ACHN (cell line): ENCODE measurements around the gene STX16.

Source experiments
- DNase-seq: peaks from one replicate; pipeline ENCODE4 v3.0.0-alpha.2; 2015
- in situ Hi-C: cut with HindIII; loops from 2 replicates; pipeline ENCODE4 v1.10.0; 2017; ENCODE audit warnings: low sequenced_read_pairs, low pct_ligation_motif_present, low pct_unique_long_range_greater_than_20kb

The STX16 gene

DNA sequence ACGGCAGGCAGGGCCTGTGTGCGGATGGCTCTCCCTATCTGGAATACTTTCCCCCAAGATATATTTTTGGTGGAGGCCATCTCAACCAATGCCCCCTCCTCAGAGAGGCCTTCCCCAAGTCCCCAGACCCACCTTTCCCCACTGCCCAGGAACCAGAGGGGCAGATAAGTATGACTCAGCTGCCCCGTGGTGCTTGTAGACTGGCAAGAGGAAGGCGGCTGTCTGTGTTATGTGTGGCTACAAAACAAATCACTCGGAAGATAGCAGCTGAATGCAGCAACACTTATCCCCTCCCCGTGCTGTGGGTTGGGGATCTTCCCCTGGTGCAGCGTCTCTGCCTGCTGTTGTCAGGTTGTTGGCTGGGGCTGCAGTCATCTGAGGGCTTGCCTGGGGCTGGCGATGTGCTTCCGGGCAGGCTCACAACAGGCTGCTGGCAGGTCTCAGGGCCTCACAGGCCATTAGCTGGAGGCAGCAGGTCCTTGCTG, 48.6 kb downstream of the STX16 start:
- DNase-seq = no peak
- in situ Hi-C loops = no loop called here

DNA sequence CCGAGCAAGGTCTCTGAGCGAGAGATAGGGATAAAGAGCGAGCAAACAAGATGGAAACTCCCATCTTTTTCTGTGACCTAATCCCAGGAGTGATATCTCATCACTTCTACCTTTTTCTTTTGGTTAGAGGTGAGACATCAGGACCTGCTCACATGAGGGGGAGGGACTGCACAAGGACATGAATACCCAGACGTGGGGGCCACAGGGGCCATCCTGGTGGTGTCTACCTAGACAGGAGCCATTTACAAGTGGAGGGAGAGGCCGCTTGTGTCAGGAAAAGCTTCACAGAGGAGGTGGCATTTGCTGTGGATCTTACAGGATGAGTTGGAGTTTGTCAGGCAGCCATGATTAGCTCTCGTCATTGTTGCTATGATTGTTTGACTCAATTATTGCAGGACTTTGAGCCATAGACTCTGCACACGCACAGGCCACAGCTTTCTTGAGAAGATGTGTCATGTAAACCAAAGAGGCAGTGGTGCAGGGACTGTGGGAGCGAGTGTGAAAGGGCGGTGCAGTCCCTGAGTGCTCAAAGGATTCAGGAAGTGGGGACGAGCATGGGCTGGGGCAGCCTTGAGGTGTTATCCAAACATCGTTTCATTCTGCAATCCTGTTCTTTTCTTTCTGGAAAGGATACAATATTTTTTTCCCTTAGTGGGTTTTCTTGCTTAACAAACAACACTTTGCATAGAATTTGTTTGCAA, 49.2 kb downstream of the STX16 start:
- DNase-seq = no peak
- in situ Hi-C loops = no loop called here

DNA sequence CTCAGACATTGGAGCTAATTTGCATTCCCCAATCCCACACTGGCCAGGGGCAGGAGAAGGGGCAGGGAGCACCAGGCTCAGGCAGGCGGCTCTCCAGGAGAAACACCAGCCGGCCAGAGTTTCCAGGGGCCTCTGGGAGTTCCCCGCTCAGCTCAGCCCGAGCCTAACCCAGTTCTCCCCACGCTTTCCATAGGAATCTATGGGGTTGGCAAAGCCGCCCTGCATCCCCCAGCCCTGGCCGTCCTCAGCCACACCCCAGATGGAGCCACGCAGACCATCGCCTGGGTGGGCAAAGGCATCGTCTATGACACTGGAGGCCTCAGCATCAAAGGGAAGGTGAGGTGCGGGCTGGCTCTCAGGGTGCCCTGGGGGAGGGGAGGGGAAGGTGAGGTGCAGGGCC, 49.7 kb downstream of the STX16 start:
- in situ Hi-C loops = no loop called here
- DNase-seq = no peak

DNA sequence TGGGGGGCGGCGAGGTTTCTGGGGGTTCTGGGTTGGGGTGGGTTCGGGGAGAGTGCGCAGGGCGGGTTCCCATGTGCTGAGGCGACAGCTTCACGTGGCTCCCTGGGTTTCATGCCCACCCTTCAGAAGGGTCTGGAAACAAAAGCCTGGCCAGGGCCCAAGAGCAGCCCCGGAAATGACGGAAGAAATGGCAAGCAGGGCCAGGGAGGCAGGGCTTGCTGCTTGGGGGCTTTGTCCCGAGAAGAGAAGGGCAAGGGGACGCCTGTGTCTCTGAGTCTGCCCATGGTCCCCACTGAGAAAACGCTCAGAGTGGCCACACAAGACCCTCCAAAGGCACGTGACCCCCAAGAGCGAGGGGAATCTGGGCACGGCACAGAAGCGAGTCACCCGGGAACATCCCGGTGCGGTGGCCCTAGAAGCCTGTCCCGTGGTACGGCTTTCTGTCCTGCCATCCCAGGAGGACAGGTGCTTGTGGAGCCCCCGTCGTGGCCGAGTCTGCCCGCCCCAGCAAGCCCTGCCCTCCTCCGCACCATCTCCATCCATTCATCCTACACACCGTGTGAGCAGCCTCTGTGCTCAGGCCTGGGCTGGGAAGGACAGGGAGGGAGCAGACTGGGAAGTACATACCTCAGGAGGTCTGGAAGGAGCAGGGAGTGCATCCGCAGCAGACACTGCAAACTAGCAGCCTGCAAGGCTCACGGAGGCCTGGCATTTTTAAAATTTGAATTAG, 50.5 kb downstream of the STX16 start:
- in situ Hi-C loops = no loop called here
- no peak for DNase-seq

- in situ Hi-C loops = no loop called here
Measured at GRCh38 chr20:58702161-58702510, 51.1 kb downstream of the STX16 start.

GRCh38 chr20:58702859-58703648, 52.0 kb downstream of the STX16 start:
- no peak for DNase-seq
- in situ Hi-C loops = no loop called here

More at GRCh38 chr20:58702161-58702510, 51.1 kb downstream of the STX16 start:
- DNase-seq = no peak

DNA sequence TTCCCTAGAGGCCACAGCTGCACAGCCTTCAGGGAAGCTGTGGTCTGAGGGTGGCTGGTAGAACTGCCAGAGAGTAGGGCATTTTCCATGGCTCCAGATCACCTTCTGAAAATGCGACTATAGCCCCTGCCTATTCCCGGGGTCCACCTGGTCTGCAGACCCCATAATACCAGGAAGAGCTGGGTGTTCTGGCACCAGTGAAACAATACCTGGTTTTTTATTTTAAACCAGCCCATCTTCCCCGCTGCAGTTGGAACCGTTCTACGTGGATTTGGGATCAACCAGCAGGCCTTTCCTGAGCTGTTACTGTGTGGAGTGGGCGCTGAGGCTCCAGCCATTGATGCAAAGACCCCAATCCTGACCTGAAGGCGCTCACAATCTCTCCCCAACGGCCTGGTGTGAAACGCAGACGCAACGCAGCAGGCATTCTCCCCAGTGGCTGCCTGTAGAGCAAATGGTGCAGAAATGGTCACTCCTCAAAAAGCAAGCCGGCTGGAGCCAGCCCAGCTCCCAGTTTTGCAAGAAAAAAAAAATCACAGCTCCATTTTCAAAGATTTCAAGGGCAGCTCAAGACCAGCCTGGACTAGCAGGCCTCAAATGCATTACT, 52.8 kb downstream of the STX16 start:
- no peak for DNase-seq
- in situ Hi-C loops = no loop called here

GRCh38 chr20:58705208-58705926, 54.3 kb downstream of the STX16 start:
- no peak for DNase-seq
- in situ Hi-C loops = no loop called here

- DNase-seq = no peak
- in situ Hi-C loops = no loop called here
Measured at GRCh38 chr20:58706150-58706892, 55.2 kb downstream of the STX16 start.

DNA sequence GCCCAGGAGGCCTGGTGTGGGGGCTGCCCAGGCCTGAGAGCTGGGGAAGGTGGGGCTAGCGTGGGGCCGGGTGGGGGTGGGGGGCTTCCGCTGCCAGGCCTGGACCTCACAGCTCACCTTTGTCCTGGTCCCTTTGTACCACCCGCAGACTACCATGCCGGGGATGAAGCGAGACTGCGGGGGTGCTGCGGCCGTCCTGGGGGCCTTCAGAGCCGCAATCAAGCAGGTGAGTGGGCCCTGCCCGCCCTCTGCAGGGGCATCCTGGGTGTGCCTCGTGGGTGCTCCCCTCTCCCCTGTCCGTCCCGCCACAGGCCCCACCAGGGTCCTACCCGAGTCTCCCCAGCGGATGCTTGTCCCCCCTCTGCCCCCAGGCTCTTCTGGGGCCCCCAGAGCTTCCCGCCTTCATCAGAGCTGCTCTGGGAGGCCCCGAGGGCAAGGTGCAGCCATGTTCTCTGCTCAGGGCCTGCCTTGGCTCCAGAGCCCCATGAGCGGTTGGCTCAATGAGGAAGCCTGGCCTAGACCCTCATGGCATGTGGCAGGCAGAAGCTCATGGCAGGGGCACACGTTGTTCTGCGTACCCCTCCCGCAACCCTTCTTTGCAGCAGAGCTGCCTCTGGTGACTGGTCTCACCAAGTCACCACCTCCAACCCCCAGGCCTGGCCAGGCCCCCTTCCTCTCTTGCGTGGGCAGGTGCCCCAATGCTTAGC, 56.0 kb downstream of the STX16 start:
- in situ Hi-C loops = no loop called here
- DNase-seq = no peak

- DNase-seq = no peak
- in situ Hi-C loops = no loop called here
Measured at GRCh38 chr20:58707770-58708169, 56.7 kb downstream of the STX16 start.

DNA sequence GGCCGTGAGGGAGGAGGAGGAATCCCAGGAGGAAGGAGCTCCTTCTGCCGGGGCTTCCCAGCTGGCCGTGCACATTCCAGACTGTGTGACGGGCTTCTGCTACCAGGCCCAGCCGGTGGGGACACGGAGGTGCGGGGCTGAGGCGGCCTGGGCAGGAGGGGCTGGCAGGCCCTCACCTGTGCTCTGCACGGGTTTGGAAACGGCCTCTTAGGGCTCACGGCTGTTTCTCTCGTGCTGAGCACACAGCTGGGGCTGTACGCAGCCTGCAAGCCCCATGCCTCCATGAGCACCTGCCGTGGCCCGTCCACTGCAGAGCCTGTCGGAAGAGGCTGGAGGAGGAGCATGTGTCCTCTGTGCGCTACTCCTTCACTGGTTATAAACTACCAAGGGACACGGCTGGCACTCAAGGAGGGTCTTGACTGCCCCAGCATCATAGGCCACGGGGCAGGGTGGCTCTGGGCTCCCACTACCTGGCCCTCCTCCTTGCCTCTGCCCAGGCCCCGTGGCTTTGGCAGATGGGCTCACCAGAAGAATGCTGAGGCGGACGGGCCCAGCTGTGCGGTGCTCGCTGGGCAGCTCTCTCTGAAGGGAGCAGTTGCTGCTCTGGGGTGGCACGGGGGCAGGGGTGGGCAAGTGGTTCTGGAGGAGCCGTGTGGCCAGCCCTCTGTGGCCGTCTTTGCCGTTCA, 57.3 kb downstream of the STX16 start:
- in situ Hi-C loops = no loop called here
- no peak for DNase-seq

GRCh38 chr20:58709013-58709702, 58.1 kb downstream of the STX16 start:
- DNase-seq = no peak
- in situ Hi-C loops = no loop called here

DNA sequence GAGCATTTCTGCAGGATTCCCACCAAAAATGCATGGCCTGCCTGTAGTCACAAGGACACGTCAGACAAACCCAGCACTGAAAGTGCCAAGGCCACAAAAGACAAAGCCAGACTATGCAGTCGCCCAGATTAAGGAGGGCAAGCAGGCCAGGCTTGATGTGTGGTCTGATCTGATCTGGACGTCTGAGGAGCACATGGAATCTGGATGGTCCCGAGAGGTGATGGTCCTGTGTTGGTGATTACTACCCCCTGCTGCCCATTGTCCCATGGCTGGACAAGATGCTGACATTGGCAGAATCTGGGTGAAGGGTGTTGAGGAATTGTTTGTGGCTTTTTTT, 58.6 kb downstream of the STX16 start:
- no peak for DNase-seq
- in situ Hi-C loops = no loop called here

DNA sequence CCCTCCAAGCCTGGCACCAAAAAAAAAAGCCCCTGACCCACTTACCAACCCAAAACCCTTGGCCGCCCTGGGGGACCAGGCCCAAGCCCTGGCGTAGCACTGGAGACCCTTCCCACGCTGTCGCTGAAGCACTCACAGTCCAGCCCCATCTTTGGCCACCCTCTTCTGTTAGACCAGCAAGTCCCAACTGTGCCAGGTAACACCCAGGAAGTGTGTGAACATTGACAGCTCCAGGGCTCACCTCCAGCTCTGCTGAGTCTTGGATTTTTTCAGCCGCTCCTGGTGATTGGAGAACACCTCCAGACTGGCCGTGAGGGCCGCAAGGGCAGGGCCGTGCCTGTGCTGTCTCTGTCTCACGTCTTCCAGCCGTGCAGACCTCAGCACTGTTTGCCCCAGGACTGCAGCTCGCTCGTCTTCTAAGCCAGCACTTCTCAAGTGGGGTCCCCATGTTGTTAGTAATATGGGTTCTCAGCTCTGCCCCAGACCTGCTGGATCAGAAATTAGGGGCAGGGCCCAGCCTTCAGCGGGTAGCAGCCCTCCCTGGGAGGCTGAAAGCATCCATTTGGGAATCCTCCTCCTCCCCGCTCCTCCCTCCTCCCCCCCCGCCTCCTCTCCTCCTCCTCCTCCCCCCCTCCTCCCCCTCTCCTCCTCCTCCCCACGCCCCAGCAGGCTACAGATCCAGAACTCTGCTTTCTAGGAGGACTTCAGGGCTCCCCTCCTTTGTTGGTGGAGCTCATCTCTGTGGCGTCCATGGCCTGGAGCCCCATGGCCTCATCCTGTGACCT, 59.6 kb downstream of the STX16 start:
- in situ Hi-C loops = no loop called here
- no peak for DNase-seq
